Nephron (organoid): ENCODE measurements around the gene KLHL28.

ENCODE experiments used
- H3K27ac Mint-ChIP-seq, 3 experiments: 2 replicates each; pipeline ENCODE4 v1.8.0; 2020; ENCODE audit warnings: mixed read lengths in 3 of 3, mild to moderate bottlenecking in 2 of 3, moderate library complexity in 1 of 3
- H3K27me3 Mint-ChIP-seq: 2 replicates; pipeline ENCODE4 v1.8.0; 2021; ENCODE audit warnings: low read depth, mild to moderate bottlenecking, moderate library complexity, mixed read lengths
- H3K36me3 Mint-ChIP-seq: 2 replicates; pipeline ENCODE4 v1.8.0; 2020; ENCODE audit warnings: low read depth, mixed read lengths
- H3K4me1 Mint-ChIP-seq: 2 replicates; pipeline ENCODE4 v1.8.0; 2020; ENCODE audit warnings: mixed read lengths
- H3K4me3 Mint-ChIP-seq, 3 experiments: 2 replicates each; pipeline ENCODE4 v1.8.0; 2020; ENCODE audit warnings: mild to moderate bottlenecking in 3 of 3, mixed read lengths in 3 of 3, moderate library complexity in 2 of 3
- H3K9me3 Mint-ChIP-seq: 2 replicates; pipeline ENCODE4 v1.8.0; 2020; ENCODE audit warnings: mixed read lengths
- TF ChIP-seq, protein P1 (sequence below), 3 experiments: fragments of 200-600 bp; sonication (generic); IDR thresholded peaks; one replicate each; pipeline ENCODE4 v1.5.0; 2021; ENCODE audit warnings: antibody characterized with exemption in 3 of 3; ENCODE audit not compliant: unreplicated experiment in 3 of 3

KLHL28 gene

DNA sequence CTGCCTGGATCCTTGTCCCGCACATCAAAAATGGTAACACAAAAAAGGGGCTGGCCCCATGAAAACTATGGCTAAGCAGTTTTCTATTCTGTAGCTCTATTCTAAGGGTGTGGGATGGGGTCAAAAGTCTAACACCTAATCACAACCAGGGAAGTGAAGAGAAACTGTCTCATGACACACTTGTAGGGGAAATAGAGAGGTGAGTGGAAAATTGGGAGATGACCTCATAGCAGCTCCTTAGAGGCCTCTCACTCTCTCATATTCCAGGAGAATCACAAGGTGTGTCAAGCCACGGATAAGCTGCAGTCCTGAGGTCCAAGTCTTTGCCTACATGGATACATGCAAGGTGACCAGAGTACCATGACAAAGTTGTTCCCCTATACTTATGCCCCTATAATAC, 10.7 kb downstream of the KLHL28 start:
- H3K36me3 Mint-ChIP-seq = peaks cover 27% of the 10 kb centered on the region
- H3K27ac Mint-ChIP-seq = no peak overlapping the region
- H3K4me1 Mint-ChIP-seq = no peaks in the 10 kb centered on the region
- H3K27me3 Mint-ChIP-seq = no peaks in the 10 kb centered on the region
- H3K9me3 Mint-ChIP-seq = peaks cover 3% of the 10 kb centered on the region
- H3K4me3 Mint-ChIP-seq = no peak overlapping the region
- TF ChIP-seq, protein P1, sequence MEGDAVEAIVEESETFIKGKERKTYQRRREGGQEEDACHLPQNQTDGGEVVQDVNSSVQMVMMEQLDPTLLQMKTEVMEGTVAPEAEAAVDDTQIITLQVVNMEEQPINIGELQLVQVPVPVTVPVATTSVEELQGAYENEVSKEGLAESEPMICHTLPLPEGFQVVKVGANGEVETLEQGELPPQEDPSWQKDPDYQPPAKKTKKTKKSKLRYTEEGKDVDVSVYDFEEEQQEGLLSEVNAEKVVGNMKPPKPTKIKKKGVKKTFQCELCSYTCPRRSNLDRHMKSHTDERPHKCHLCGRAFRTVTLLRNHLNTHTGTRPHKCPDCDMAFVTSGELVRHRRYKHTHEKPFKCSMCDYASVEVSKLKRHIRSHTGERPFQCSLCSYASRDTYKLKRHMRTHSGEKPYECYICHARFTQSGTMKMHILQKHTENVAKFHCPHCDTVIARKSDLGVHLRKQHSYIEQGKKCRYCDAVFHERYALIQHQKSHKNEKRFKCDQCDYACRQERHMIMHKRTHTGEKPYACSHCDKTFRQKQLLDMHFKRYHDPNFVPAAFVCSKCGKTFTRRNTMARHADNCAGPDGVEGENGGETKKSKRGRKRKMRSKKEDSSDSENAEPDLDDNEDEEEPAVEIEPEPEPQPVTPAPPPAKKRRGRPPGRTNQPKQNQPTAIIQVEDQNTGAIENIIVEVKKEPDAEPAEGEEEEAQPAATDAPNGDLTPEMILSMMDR (IDR thresholded peaks at IDR 0.05; ENCODE audit: unreplicated experiment in 3 of 3) = no peak

DNA sequence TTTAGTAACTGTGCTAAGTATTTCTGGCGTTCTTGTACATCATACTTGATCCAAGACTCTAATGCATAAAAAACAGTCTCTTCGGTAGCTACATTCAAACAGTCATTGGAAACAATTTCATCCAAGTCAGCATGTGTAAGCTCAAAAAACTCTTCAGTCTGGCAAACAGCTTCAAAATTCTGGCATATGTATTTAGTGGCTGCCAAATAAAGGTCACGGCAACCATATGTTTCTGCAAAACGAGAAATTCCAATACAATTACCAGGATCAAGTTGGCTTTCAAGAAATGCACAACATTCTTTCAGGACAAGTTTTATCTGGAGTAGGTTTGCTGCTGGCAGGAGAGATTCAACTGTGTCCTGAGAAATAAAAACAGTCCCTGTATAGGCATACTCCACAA, 16.5 kb downstream of the KLHL28 start:
- H3K27me3 Mint-ChIP-seq = no peaks in the 10 kb centered on the region
- H3K4me1 Mint-ChIP-seq = no peaks in the 10 kb centered on the region
- H3K27ac Mint-ChIP-seq = no peak overlapping the region
- TF ChIP-seq, protein P1 (IDR thresholded peaks at IDR 0.05; ENCODE audit: unreplicated experiment in 3 of 3) = no peak
- H3K9me3 Mint-ChIP-seq = peaks cover 7% of the 10 kb centered on the region
- peaks cover 62% of the 10 kb centered on the region for H3K36me3 Mint-ChIP-seq
- no peak overlapping the region for H3K4me3 Mint-ChIP-seq

DNA sequence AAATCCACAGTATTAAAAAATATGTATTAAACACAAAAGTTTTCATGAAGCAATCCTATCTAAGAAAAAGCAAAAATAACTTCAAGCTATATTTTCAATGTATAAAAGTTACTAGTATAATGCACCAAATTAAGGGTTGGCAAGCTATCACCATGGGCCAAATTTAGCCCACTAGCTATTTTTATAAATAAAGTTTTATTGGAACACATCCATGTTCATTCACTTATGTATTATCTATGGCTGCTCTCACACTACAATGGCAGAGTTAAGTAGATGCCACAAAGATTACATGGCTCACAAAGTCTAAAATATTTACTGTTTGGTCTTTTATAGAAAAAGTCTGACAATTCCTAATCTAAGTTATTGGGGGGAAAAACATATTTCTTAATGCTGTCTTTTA, 17.6 kb downstream of the KLHL28 start:
- H3K4me1 Mint-ChIP-seq = no peaks in the 10 kb centered on the region
- H3K36me3 Mint-ChIP-seq = peaks cover 73% of the 10 kb centered on the region
- TF ChIP-seq, protein P1 (IDR thresholded peaks at IDR 0.05; ENCODE audit: unreplicated experiment in 3 of 3) = no peak
- no peaks in the 10 kb centered on the region for H3K27me3 Mint-ChIP-seq
- H3K9me3 Mint-ChIP-seq = peaks cover 13% of the 10 kb centered on the region
- H3K27ac Mint-ChIP-seq = no peak overlapping the region
- H3K4me3 Mint-ChIP-seq = no peak overlapping the region

DNA sequence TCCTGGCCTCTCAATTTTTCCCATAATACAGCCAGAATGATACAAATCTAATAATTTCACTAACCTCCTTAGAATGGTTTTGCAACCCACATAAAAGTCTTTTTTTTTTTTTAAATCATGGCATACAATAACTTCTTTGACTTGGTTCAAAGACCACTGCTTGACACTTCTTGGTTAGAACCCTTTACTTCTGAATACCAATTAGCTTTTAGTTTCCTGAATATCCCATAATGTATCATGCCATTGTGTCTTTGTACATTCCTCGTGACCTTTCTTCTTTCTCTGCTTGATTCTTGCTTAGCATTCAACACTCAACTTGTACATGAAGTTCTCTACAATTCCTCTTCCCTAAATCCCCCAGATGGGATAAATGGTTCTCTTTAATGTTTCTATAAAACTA, 19.3 kb downstream of the KLHL28 start:
- Mint-ChIP-seq H3K27me3 (no peaks in the 10 kb centered on the region), H3K4me1 (no peaks in the 10 kb centered on the region), H3K4me3 (no peak overlapping the region), H3K9me3 (peaks cover 13% of the 10 kb centered on the region), H3K36me3 (peaks cover 77% of the 10 kb centered on the region), H3K27ac (no peak overlapping the region)
- TF ChIP-seq, protein P1 (IDR thresholded peaks at IDR 0.05; ENCODE audit: unreplicated experiment in 3 of 3) = no peak

DNA sequence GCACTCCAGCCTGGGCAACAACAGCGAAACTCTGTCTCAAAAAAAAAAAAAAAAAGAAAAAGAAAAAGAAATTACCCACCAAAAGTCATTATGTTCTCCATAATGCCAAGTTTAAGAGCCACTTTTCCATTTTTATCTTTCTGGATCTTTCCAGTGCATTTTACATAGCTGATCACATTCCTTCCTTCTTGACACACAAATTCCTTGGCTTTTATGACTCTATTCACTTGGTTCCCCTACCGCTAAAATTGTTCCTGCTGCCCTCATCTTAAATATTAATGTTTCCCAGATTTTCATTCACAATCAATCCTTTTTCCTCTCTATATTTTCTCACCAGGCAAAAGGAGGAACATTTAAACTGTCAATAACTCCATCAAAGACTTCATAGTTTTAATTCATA, 20.2 kb downstream of the KLHL28 start:
- Mint-ChIP-seq H3K9me3 (peaks cover 10% of the 10 kb centered on the region), H3K36me3 (peaks cover 73% of the 10 kb centered on the region), H3K4me1 (no peaks in the 10 kb centered on the region), H3K27me3 (no peaks in the 10 kb centered on the region), H3K4me3 (no peak overlapping the region), H3K27ac (no peak overlapping the region)
- TF ChIP-seq, protein P1 (IDR thresholded peaks at IDR 0.05; ENCODE audit: unreplicated experiment in 3 of 3) = no peak

DNA sequence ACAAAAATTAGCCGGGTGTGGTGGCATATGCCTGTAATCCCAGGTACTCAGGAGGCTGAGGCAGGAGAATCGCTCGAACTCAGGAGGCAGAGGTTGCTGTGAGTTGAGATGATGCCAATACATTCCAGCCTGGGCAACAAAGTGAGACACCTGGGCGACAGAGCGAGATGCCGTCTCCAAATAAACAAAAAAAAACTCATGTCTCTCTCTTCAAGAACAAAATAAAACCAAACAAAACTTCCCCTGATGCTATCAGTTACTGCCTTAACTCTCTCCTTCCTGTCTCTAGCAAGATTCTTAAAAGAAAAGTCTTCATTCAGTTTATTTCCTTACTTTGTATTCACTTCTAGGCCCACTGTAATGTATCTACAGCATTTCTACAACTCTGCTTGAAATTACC, 20.8 kb downstream of the KLHL28 start:
- H3K27ac Mint-ChIP-seq = no peak overlapping the region
- peaks cover 10% of the 10 kb centered on the region for H3K9me3 Mint-ChIP-seq
- no peaks in the 10 kb centered on the region for H3K27me3 Mint-ChIP-seq
- TF ChIP-seq, protein P1 (IDR thresholded peaks at IDR 0.05; ENCODE audit: unreplicated experiment in 3 of 3) = no peak
- no peak overlapping the region for H3K4me3 Mint-ChIP-seq
- peaks cover 79% of the 10 kb centered on the region for H3K36me3 Mint-ChIP-seq
- no peaks in the 10 kb centered on the region for H3K4me1 Mint-ChIP-seq
